Mesothelial cell of epicardium (in vitro differentiated cells): Measurements from ENCODE around the gene SGCD. TPM values are rescaled to one million over a fixed set of nuclear protein-coding genes. Genes with fewer than 3 reads are reported as not detected.

ENCODE experiments used
- DNase-seq, 2 experiments: peaks; one replicate each; pipeline ENCODE4 v3.0.0; 2021; ENCODE audit warnings: low spot score in 2 of 2; ENCODE audit not compliant: unreplicated experiment in 2 of 2
- H3K27ac Mint-ChIP-seq: 2 replicates; pipeline ENCODE4 v1.8.0; 2021; ENCODE audit warnings: mixed read lengths
- H3K27me3 Mint-ChIP-seq: 2 replicates; pipeline ENCODE4 v1.8.0; 2021; ENCODE audit warnings: low read depth, mixed read lengths
- H3K36me3 Mint-ChIP-seq: 2 replicates; pipeline ENCODE4 v1.8.0; 2021; ENCODE audit warnings: mixed read lengths
- H3K4me1 Mint-ChIP-seq: 2 replicates; pipeline ENCODE4 v1.8.0; 2021; ENCODE audit warnings: mixed read lengths
- H3K4me3 Mint-ChIP-seq: 2 replicates; pipeline ENCODE4 v1.8.0; 2021; ENCODE audit warnings: mild to moderate bottlenecking, moderate library complexity, mixed read lengths
- H3K9me3 Mint-ChIP-seq: 2 replicates; pipeline ENCODE4 v1.8.0; 2021; ENCODE audit warnings: mixed read lengths
- total RNA-seq: library from RNA; stranded (reverse); gene quantifications from 3 replicates; pipeline ENCODE4 v1.2.1, GENCODE V29; 2021
- TF ChIP-seq, protein P1 (sequence below): fragments of 200-600 bp; sonication (generic); IDR thresholded peaks from one replicate; pipeline ENCODE4 v1.5.0; 2021; ENCODE audit warnings: antibody characterized with exemption; ENCODE audit not compliant: unreplicated experiment

SGCD gene
- total RNA-seq, 1 donor from 2014 or later = 4.9 TPM

GRCh38 chr5:156755421-156756087, 428.6 kb downstream of the SGCD start:
- H3K9me3 Mint-ChIP-seq = no peaks in the 10 kb centered on the region
- H3K4me1 Mint-ChIP-seq = no peaks in the 10 kb centered on the region
- no peaks in the 10 kb centered on the region for H3K36me3 Mint-ChIP-seq
- no peak for DNase-seq
- H3K27me3 Mint-ChIP-seq = peaks cover 2% of the 10 kb centered on the region
- no peak overlapping the region for H3K4me3 Mint-ChIP-seq
- TF ChIP-seq, protein P1, sequence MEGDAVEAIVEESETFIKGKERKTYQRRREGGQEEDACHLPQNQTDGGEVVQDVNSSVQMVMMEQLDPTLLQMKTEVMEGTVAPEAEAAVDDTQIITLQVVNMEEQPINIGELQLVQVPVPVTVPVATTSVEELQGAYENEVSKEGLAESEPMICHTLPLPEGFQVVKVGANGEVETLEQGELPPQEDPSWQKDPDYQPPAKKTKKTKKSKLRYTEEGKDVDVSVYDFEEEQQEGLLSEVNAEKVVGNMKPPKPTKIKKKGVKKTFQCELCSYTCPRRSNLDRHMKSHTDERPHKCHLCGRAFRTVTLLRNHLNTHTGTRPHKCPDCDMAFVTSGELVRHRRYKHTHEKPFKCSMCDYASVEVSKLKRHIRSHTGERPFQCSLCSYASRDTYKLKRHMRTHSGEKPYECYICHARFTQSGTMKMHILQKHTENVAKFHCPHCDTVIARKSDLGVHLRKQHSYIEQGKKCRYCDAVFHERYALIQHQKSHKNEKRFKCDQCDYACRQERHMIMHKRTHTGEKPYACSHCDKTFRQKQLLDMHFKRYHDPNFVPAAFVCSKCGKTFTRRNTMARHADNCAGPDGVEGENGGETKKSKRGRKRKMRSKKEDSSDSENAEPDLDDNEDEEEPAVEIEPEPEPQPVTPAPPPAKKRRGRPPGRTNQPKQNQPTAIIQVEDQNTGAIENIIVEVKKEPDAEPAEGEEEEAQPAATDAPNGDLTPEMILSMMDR = no peak
- H3K27ac Mint-ChIP-seq = no peak overlapping the region

DNA sequence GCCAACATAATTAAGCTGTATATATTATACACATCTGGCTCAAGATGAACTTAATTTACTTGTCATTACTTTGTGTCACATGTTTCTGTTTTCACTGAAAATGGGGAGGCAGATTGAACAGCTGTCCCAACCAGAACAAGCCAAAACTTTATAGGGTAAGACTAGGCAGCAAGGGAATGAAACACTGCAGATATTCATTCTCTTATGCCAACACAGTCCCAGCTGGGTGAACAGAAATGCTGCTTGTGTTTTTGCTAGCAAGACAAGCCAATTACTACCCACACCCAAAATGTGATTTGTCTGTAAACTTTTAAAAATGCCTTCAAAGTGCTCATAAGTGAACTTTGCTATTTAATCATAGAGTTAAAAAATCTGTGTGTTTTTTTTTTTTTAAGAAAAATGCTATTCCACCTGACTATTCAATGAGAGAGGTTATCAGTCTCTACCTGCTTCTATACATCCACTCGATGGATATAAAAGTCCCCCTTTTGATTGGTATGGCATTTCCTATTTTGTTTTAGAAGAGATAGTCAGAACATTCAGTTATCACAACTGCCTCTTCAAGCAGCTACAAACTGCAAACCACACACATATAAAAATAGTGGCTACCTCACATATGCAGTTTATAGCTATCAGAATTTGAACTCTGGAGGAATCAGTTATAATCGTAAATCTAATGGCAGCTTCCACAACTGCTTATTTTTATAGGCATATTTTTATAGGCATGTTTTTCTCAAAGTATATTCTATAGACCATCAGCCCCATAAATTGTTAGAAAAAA, 431.2 kb downstream of the SGCD start:
- TF ChIP-seq, protein P1 = no peak
- Mint-ChIP-seq H3K27me3 (peaks cover 2% of the 10 kb centered on the region), H3K4me3 (no peak overlapping the region), H3K9me3 (no peaks in the 10 kb centered on the region), H3K36me3 (no peaks in the 10 kb centered on the region), H3K4me1 (peaks cover 1% of the 10 kb centered on the region), H3K27ac (no peak overlapping the region)
- DNase-seq = no peak

DNA sequence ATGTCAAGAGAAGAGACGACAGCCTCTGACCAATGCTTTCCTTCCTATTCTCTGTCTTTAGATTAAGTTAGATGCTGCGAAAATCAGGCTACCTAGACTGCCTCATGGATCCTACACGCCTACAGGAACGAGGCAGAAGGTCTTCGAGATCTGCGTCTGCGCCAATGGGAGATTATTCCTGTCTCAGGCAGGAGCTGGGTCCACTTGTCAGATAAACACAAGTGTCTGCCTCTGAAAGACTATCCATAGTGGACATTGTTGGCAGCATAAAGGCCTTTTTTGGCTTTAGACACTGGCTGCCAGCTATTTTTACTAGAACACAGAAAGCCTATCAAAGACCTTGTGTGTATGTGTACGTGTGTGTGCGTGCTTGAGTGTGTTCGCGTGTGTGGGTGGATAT, 432.2 kb downstream of the SGCD start:
- H3K9me3 Mint-ChIP-seq = no peaks in the 10 kb centered on the region
- no peak overlapping the region for H3K4me3 Mint-ChIP-seq
- H3K27me3 Mint-ChIP-seq = peaks cover 2% of the 10 kb centered on the region
- no peak for DNase-seq
- H3K36me3 Mint-ChIP-seq = no peaks in the 10 kb centered on the region
- H3K4me1 Mint-ChIP-seq = peaks cover 3% of the 10 kb centered on the region
- TF ChIP-seq, protein P1 = no peak
- no peak overlapping the region for H3K27ac Mint-ChIP-seq

DNA sequence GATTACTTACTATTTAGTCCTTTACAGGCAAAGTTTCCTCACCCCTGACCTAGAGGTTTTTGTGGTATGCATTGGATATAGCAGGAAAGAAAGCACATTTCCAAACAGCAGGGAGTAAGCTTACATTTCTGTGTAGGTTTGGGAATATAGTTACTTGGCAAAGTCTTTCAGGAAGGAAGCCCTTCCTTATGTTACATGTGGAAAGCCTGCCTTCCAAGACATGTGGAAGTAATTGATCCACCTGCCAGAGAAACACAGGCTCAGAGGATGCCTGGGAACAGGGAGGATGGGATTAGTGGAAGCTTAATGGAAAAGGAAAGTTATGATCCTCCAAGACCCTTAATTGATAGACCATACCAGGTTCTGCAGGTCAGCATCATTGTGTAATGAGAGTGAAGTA, 435.8 kb downstream of the SGCD start:
- Mint-ChIP-seq H3K4me1 (peaks cover 13% of the 10 kb centered on the region), H3K4me3 (no peak overlapping the region), H3K27me3 (no peaks in the 10 kb centered on the region), H3K36me3 (no peaks in the 10 kb centered on the region), H3K27ac (no peak overlapping the region), H3K9me3 (no peaks in the 10 kb centered on the region)
- TF ChIP-seq, protein P1 = no peak
- no peak for DNase-seq

DNA sequence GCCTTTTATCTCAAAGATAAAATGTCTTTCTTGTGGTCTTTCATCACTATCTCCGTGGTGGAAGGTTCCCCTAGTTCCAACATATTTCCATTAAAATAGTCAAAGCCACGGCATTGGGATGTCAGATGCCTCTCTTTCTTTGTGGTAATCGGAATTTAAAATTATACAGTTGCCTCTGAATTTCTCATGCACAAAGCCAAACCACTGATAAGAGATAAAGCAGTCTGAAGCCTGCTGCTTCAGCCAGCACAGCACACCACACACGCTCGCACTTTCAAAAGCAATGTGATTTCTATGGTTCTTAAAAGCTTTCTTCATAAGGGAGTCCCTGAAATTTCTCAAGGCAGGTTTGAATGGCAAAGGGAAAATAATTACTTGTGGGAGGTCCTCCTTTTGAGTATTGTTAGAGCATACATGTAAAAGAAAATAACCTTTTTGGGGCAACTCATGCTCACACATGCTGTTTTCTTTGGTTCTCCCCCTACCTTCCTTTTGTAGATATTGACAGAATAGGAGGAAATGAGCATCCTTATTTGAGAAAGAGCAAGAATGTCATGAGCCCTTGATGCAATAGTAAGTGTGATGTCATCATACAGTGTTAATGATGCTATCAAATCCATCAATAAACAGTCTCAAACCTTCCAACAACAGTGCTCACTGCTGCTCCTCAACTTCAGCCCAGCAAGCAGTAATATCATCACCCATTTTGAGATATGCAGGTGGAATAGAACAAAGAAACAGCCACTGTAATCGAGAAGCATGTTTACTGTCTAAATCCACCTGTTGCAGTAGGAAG, 437.4 kb downstream of the SGCD start:
- H3K4me1 Mint-ChIP-seq = peaks cover 13% of the 10 kb centered on the region
- no peak overlapping the region for H3K4me3 Mint-ChIP-seq
- H3K27me3 Mint-ChIP-seq = no peaks in the 10 kb centered on the region
- DNase-seq = no peak
- H3K27ac Mint-ChIP-seq = no peak overlapping the region
- TF ChIP-seq, protein P1 = no peak
- H3K36me3 Mint-ChIP-seq = no peaks in the 10 kb centered on the region
- H3K9me3 Mint-ChIP-seq = no peaks in the 10 kb centered on the region
